A204.1 (cell line): Measurements from ENCODE around the gene MAST1.
"Not testable (repeated sequence)": the region's sequence is repeated elsewhere in the genome, so short reads cannot be mapped to it uniquely, and the experiment has no call there.

ENCODE experiments used
- FAIRE-seq: peaks from 2 replicates; lab custom pipeline; 2012; peaks lifted over from hg19 to GRCh38; lab: Jason Lieb, UNC

MAST1 gene

DNA sequence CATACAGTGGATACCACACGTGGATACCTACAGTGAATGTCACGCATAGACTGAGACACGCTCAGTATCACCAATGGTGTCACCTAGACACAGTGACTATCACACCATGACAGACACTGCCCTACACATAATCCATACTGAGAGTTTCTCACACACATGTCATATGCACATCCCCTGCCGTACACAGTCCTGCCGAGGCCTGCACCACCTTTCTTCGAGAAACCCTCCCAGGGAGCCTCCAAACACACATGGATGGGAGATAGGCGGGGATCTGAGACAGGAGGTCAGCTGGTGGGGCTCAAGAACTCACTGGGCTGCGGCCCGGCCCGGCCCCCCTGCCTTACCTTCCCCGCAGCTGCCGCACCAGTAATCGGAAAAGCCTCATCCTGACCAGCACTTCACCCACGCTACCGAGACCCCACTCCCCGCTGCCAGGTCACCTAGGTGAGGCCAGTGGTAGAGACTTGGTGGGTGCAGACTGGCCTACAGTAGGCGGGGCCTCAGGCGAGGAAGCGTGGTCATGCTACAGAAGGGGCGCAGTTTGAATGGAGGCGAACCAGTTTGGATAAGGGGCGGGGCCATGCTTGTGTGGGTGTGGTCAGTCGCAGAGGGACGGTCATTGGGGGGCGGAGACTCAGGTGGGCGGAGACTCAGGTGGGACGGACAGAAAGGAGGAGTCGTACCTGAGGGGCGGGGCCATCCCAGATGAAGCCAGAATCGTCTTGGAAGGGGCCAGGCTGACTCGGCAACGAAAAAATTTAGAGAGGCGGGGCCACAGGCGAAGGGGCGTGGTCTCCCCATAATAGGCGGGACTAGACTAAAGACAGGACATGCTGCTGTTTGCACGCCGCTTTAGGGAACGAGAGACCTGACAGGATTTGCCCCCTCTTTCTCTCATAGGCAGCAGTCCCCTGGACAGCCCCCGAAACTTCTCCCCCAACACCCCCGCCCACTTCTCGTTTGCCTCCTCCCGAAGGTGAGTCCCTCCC lies 2.1 kb downstream of the MAST1 start:
- FAIRE-seq: no peak

DNA sequence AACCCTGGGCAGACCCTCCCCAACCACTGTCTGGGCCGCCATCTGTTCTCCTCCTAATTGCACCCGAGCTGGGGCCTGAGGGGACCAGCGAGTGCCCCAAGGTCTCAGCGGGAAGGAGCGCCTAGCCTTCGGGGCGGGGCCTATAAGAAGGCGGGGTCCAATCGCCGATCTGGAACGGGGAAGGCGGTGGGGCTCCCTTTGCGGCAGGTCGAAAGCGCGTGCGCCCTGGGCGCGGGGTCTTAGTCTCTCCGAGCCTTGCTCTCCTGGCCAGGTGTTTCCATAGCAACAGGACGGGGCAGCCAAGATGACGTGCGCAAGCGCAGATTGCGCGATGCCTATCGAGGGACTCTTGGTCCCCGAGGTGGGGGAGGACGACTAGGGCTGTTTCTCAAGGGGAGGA lies 2.8 kb downstream of the MAST1 start:
- FAIRE-seq: no peak

DNA sequence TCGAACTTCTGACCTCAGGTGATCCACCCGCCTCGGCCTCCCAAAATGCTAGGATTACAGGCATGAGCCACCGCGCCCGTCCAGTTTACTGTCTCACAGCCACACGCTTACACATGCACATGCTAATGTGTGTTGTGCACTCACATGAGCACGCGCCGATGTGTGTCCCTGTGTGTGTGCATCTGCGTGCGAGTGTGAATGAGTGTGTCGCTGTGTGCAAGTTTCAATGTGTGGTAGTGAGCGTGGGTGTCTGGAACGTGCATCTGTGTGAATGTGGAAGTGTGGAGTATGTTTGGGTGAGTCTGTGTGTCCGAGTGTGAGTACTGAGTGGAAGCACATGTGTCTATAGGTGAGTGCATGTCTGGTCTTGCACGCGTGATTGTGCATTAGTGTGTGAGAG lies 4.2 kb downstream of the MAST1 start:
- no peak for FAIRE-seq

DNA sequence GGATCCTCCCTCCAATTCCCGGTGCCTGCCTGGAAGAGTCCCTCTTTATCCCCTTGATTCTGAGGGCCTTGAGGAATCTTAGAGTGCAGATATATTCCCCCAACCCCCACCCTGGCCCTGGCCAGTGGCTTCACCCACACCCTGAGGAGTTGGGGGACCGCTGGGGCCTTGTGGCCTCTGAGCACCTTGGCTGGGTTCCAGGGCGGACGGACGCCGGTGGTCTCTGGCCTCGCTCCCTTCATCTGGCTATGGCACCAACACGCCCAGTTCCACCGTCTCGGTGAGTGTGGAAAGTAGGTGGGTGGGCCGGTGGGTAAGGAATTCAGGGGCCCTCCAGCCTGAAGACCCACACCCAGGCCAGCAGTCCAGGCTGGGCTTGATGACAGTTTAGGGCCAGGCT lies 5.0 kb downstream of the MAST1 start:
- no peak for FAIRE-seq

DNA sequence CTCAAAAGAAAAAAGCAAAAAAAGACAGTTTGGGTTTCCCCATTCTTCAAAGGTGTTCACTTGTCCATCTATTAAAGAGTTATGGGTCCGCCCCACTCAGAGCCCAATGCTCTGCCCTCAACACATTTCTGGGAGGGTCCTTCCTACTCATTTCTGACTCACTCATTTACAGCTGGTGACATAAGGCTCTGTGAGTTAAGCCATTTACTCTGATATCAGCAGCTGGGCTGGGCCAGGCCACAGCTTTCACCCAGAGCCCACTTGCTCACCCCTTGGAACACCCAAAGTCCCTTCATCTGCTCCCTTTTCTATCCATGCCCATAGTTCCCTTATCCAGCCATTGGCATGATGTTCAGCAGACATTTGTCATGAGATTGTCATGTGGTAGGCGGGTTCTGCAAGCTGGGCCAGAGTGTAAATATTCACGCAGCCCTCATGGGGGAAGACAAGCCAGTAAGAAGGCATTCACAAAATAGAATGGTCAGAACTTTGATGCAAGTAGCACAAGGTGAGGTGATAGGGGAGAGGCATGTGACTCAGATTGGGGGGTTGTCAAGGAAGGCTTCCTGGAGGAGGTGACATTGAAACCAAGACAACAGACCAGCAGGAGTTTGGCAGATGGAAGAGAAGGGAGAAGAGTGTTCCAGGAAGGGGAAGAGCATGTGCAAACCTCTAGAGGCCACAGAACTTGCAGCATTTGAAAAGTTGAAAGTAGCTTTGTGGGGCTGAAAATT lies 5.9 kb downstream of the MAST1 start:
- FAIRE-seq: no peak

DNA sequence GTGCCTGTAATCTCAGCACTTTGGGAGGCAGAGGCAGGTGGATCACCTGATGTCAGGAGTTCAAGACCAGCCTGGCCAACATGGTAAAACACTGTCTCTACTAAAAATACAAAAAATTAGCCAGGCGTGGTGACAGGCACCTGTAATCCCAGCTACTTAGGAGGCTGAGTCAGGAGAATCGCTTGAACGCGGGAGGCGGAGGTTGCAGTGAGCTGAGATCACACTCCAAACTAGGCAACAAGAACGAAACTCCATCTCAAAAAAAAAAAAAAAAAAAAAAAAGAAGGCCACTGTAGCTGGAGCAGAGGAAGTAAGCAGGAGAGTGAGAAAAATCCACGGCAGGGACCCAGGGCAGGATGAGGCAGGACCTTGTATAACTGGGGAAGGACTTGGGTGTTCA lies 8.3 kb downstream of the MAST1 start:
- not testable (repeated sequence) for FAIRE-seq

DNA sequence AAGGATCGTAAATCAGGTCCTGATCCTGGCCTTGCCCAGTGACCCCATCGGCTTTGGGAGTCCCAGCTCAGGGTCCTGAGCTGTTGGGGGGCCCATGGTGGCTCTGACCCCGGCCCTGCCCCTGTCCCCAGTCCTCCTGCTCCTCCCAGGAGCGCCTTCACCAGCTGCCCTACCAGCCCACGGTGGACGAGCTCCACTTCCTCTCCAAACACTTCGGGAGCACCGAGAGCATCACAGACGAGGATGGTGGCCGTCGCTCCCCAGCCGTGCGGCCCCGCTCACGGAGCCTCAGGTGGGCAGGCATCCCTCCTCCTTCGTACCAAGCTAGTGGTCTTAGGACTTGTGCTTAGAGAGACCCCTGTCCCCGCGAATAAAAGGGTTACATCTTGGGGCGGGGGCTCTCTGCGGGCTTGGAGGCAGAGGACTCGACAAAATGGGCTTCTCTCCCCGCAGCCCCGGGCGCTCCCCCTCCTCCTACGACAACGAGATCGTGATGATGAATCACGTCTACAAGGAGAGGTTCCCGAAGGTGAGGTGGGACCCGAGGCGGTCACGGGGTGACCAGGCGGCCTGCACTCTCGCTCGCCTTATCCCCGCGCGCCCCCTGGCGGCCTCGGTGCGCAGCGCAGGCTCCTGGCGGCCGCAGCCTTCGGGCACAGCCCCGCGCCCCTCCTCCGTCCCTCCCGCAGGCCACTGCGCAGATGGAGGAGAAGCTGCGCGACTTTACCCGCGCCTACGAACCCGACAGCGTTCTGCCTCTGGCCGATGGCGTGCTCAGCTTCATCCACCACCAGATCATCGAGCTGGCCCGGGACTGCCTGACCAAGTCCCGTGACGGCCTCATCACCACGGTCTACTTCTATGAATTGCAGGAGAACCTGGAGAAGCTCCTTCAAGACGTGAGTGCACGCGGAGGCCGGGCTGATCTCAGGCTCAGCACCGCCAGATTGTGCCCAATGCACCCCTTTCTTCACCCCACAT lies 9.1 kb downstream of the MAST1 start:
- no peak for FAIRE-seq

DNA sequence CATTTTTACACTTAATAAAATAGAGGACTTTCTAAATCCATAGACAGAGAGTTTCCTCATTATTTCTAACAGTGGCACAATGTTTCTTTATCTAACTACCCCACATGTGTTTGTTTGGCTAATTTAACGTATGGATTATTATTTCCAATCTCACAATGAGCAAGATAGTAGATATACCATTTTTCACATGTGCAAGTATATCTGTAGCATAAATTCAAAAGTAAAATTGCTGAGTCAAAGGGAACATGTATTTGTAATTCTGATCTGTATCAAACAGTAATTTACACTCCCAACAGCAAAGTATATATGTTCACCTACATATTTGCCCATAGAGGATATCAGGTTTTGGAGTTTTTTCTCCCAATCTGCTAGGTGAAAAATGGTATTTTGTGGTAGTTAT lies 18.3 kb downstream of the MAST1 start:
- no peak for FAIRE-seq

DNA sequence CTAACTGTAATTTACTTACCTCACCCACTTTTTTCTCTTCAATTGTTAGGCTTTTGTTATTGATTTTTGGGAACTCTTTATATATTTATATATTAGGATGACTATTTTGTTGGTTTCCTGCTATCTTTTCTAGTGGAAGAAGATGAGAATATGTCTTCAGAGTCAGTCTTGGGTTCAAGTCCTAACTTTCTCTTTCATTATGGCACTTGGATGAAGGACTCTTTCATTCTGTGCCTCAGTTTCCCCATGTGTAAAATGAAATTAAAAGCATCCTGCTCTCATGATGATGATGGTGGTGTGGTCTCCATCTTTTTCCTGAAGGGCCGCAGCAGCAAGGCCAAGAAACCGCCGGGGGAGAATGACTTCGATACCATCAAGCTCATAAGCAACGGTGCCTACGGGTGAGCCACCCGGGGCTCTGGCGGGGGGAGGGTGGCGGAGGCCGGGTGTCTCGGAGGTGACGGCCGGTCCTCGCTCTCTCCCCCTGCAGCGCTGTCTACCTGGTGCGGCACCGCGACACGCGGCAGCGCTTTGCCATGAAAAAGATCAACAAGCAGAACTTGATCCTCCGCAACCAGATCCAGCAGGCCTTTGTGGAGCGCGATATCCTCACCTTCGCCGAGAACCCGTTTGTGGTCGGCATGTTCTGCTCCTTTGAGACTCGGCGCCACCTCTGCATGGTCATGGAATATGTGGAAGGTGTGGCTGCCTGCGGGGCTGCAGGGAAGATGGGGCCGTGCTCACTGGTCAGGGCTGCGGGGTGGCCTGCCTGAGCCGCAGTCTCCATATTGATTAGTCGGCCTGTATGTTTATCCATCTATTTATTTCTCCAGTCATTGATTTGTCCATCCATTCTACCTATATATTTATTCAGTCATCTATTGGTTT lies 20.0 kb downstream of the MAST1 start:
- FAIRE-seq: no peak

DNA sequence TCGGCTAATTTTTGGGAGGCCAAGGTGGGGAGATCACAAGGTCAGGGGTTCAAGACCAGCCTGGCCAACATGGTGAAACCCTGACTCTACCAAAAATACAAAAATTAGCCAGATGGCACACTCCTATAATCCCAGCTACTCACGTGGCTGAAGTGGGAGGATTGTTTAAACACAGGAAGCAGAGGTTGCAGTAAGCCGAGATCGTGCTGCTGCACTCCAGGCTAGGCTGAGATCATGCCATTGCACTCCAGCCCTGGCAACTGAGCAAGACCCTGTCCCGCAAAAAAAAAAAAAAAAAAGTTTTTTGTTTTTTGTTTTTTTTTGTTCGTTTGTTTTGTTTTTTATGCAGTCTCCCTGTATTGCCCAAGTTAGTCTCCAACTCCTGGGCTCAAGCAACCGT lies 21.2 kb downstream of the MAST1 start:
- FAIRE-seq: no peak

DNA sequence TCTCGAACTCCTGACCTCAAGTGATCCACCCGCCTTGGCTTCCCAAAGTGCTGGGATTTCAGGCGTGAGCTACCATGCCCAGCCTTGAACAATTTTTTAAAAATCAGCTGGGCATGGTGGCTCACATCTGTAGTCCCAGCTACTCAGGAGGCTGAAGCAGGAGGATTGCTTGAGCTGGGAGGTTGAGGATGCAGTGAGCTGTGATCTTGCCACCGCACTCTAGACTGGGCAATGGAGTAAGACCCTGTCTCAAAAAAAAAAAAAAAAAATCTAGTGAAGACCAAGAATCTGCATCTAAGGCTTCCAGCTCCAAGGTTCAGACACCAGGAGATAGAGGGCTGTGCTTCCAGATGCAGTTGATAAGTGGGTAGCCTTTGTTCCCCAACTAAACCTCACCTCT lies 25.8 kb downstream of the MAST1 start:
- FAIRE-seq: no peak

DNA sequence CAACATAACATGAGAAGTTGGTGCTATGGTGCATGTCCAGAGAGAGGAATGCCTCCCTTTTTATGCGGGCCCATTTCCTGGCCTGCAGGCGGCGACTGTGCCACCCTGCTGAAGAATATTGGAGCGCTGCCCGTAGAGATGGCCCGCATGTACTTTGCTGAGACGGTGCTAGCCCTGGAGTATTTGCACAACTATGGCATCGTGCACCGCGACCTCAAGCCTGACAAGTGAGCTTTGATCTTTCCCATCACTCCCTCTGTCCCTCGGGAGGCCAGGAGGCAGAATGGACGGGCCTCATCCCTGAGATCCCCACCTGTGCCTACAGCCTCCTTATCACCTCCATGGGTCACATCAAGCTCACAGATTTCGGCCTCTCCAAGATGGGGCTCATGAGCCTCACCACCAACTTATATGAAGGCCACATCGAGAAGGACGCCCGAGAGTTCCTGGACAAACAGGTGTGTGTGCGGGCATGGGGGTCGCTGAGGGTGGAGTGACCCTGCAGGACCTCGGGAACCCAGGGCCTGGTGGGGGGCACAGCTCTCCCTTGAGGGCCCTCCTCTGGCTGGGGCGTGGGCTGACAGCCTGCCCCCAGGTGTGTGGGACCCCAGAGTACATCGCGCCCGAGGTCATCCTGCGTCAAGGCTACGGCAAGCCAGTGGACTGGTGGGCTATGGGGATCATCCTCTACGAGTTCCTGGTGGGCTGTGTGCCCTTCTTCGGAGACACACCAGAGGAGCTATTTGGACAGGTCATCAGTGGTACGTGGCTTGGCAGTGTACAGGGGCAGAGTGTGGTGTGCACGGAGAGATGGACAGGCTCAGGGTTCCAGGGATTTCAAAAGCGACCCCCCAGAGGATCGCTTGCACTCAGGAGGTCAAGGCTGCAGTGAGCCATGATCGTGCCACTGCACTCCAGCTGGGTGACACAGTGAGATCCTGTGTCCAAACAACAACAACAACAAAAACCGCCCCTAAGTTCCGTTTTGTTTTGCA lies 26.7 kb downstream of the MAST1 start:
- no peak for FAIRE-seq

DNA sequence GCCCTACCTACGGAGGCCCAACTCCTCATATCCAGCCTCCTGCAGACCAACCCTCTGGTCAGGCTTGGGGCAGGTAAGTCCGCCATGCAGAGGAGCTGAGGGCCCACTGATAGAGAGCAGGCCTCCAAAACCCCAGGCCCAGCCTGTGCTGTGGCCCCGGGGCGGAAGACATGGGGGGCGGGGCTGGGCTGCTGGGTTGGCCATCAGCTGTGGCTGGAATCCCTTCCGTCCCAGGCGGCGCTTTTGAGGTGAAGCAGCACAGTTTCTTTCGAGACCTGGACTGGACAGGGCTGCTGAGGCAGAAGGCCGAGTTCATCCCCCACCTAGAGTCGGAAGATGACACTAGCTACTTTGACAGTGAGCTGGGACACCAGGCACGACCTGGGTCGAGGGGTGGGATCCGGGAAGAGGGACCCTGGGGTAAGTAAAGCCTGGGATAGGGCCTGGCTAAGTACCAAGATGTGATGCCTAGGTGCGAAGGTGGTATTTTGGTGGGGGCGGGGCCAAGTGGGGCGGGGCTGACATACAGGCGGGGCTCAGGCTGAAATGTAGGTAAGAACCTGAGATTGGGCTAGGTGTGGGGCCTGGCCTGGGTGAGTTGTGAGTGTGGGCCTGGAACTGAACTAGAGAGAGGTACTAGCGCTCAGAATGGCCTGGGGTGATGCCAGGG lies 27.6 kb downstream of the MAST1 start:
- no peak for FAIRE-seq

DNA sequence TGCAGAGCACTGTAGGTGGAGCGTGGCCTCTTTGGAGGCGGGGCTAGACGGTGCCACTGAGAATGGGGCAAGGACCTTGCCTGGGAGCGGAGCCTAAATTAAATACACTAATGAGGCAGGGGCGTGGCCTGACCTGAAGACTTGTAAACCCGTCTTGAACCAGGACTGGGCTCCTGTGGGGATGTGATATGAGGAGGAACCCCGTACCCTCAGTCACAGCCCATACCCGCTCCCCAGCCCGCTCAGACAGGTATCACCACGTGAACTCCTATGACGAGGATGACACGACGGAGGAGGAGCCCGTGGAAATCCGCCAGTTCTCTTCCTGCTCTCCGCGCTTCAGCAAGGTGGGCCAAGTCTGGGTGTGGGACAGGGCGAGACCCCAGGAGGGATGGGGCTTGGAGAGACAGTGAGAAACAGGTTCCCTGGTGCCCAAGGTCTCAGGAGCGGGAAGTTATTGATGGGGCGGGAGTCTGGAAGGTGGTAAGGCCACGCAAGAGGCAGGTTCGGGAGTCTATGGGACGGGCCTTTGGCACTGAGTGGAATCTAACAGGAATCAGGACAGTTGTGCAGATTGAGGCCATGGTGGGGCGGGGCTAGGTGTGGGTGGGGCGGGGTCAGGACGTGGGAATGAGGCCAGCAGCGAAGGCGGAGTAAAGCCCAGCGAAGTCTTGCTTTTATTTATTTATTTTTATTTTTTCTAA lies 28.3 kb downstream of the MAST1 start:
- FAIRE-seq: no peak

DNA sequence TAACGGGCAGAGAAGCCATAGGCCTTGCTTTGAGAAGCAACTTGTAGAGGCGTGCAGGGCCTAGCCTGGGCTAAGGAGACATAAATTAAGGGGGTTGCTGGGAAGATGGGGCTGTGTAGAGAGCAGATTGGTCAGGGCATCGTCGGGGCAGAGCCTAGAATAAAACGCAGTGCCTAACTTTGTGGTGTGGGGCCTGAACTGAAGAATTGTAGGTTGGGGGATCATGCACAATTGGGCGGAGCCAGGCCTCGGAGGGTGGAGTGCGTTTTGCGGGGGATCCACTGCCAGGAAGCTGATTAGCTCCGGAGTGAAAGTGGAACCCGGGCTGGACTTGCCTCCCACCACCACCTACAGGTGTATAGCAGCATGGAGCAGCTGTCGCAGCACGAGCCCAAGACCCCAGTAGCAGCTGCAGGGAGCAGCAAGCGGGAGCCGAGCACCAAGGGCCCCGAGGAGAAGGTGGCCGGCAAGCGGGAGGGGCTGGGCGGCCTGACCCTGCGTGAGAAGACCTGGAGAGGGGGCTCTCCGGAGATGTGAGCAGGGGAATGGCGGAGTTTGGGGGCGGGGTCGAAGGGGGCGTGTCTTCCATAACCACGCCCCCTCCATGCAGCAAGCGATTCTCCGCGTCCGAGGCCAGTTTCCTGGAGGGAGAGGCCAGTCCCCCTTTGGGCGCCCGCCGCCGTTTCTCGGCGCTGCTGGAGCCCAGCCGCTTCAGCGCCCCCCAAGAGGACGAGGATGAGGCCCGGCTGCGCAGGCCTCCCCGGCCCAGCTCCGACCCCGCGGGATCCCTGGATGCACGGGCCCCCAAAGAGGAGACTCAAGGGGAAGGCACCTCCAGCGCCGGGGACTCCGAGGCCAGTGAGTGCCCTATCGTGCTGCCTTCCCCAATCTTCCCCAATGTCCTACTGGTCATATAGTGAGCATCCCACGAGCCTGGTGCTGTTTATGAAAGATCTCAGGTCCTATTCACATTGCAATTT lies 29.1 kb downstream of the MAST1 start:
- FAIRE-seq: no peak

DNA sequence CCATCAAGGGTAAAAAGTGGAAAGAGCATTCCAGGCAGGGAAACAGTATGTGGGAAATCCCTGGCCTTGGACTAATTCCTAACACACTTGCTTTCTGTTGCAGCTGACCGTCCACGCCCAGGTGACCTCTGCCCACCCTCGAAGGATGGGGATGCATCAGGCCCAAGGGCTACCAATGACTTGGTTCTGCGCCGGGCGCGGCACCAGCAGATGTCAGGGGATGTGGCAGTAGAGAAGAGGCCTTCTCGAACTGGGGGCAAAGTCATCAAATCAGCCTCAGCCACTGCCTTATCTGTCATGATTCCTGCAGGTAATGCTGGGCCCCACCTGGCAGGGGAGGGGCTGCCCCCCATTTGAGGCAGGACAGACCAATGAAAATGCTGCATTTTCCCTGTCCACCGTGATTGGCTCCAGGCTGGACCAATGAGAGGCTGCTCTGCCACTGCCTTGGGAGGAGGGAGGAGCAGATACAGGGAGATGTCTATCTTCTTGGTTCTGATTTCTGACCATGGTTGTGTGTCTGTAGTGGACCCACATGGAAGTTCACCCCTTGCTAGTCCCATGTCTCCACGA lies 30.3 kb downstream of the MAST1 start:
- no peak for FAIRE-seq

DNA sequence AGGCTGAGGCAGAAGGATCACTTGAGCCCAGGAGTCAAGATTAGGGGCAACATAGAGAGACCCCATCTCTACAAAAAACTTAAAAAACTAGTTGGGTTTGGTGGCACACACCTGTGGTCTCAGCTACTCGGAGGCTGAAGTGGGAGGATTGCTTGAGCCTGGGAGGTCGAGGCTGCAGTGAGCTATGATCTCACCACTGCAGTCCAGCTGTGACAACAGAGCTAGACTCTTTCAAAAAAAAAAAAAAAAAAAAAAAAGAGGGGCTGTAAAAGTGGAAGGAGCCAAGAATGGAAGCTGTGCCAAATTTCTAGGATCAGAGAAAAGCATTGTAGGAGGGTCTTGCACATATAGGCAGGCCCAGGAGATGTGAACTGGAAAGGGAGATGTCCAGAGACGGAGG lies 33.4 kb downstream of the MAST1 start:
- FAIRE-seq: no peak
